Common myeloid progenitor, CD34-positive (primary cell): Measurements from ENCODE around the gene APOD.
"Not testable (repeated sequence)": the region's sequence is repeated elsewhere in the genome, so short reads cannot be mapped to it uniquely, and the experiment has no call there.

Source experiments
- CTCF ChIA-PET: fragments of 350-600 bp; sonication (Branson Sonifier 250); formaldehyde crosslinking; loops from one replicate; lab custom pipeline; 2021; ENCODE audit warnings: antibody characterized with exemption; lab: Charles Lee
- POLR2A ChIA-PET: fragments of 350-600 bp; sonication (Branson Sonifier 250); formaldehyde crosslinking; loops from one replicate; lab custom pipeline; 2021; ENCODE audit warnings: antibody characterized with exemption; lab: Charles Lee
- DNase-seq, 3 donors: peaks; one replicate each; pipeline versions ENCODE4 v3.0.0 to v3.0.0-alpha.2; 2013
- H3K27ac ChIP-seq, 2 experiments: 1 replicate in 1 of 2; 2 replicates in 1 of 2; pipeline ENCODE4 v1.7.0; 2013; ENCODE audit warnings: inconsistent platforms in 2 of 2, low read length in 2 of 2, mild to moderate bottlenecking in 2 of 2, low read depth in 1 of 2, moderate library complexity in 1 of 2; ENCODE audit not compliant: severe bottlenecking in 2 of 2, insufficient read depth in 1 of 2, poor library complexity in 1 of 2
- H3K27me3 ChIP-seq, 5 experiments: replicated peaks in 2 of 5; 1 replicate in 3 of 5; 2 replicates in 2 of 5; pipeline versions ENCODE4 v1.6.1 to v1.7.0; 2013; ENCODE audit warnings: low read length in 4 of 5, mild to moderate bottlenecking in 2 of 5, moderate library complexity in 2 of 5, inconsistent platforms in 1 of 5; ENCODE audit not compliant: insufficient read depth in 5 of 5, control insufficient read depth in 4 of 5
- H3K36me3 ChIP-seq, 4 experiments: 1 replicate in 2 of 4; 2 replicates in 2 of 4; pipeline versions ENCODE4 v1.6.1 to v1.7.0; 2013; ENCODE audit warnings: low read length in 3 of 4, control low read depth in 1 of 4, mild to moderate bottlenecking in 1 of 4; ENCODE audit not compliant: control insufficient read depth in 4 of 4, insufficient read depth in 4 of 4
- H3K4me1 ChIP-seq, 4 experiments: 1 replicate in 3 of 4; 2 replicates in 1 of 4; pipeline versions ENCODE4 v1.6.1 to v1.7.1; 2013; ENCODE audit warnings: low read length in 3 of 4, mild to moderate bottlenecking in 3 of 4, control low read depth in 1 of 4, inconsistent platforms in 1 of 4, moderate library complexity in 1 of 4; ENCODE audit not compliant: control insufficient read depth in 4 of 4, insufficient read depth in 4 of 4; ENCODE audit errors: control extremely low read depth in 1 of 4
- H3K4me3 ChIP-seq, 7 experiments: 1 replicate in 4 of 7; 2 replicates in 3 of 7; pipeline versions ENCODE4 v1.5.1 to v1.7.0; 2013; ENCODE audit warnings: mild to moderate bottlenecking in 7 of 7, low read length in 6 of 7, moderate library complexity in 6 of 7, inconsistent platforms in 2 of 7, low read depth in 2 of 7, control low read depth in 1 of 7; ENCODE audit not compliant: insufficient read depth in 4 of 7, control insufficient read depth in 1 of 7; ENCODE audit errors: extremely low read depth in 1 of 7
- H3K9me3 ChIP-seq, 5 experiments: 1 replicate in 4 of 5; 2 replicates in 1 of 5; pipeline versions ENCODE4 v1.6.1 to v1.7.1; 2013; ENCODE audit warnings: low read length in 4 of 5, mild to moderate bottlenecking in 2 of 5, inconsistent platforms in 1 of 5, low read depth in 1 of 5, moderate library complexity in 1 of 5; ENCODE audit not compliant: control insufficient read depth in 4 of 5, insufficient read depth in 2 of 5; ENCODE audit errors: control extremely low read depth in 1 of 5
- WGBS: methylation state at CpG from one replicate; pipeline ENCODE4 v1.1.5; 2013; ENCODE audit not compliant: insufficient coverage; 5-methylcytosine and 5-hydroxymethylcytosine counted together

The APOD gene

GRCh38 chr3:195595785-195596531 is 12.2 kb upstream of the APOD start:
- no peaks in the 10 kb centered on the region for H3K36me3 ChIP-seq

GRCh38 chr3:195591852-195592251 is 8.1 kb upstream of the APOD start:
- no peak overlapping the region for H3K27ac ChIP-seq
- CTCF ChIA-PET = no interaction called here
- H3K27me3 ChIP-seq = no peaks in the 10 kb centered on the region
- POLR2A ChIA-PET = no interaction called here
- peaks cover 0 to 12% (median 6%) of the 10 kb centered on the region in 5 experiments for H3K9me3 ChIP-seq
- no peak overlapping the region for H3K4me3 ChIP-seq
- 80% methylated on average over 1 of the region's 2 CpGs for WGBS
- no peaks in the 10 kb centered on the region for H3K4me1 ChIP-seq
- DNase-seq = no peak
- no peaks in the 10 kb centered on the region for H3K36me3 ChIP-seq

More at GRCh38 chr3:195595785-195596531, 12.2 kb upstream of the APOD start:
- H3K4me3 ChIP-seq = no peak overlapping the region
- no peaks in the 10 kb centered on the region for H3K4me1 ChIP-seq
- 93% methylated on average over 6 of the region's 8 CpGs for WGBS
- H3K27me3 ChIP-seq = no peaks in the 10 kb centered on the region
- H3K9me3 ChIP-seq = peaks cover 0 to 7% (median 2%) of the 10 kb centered on the region in 5 experiments
- CTCF ChIA-PET = interaction anchor here (1.0 kb wide), 1 partner anchor 254 kb away, joined by 4 read pairs; no protein-coding TSS in a partner anchor
- no peak for DNase-seq
- no peak overlapping the region for H3K27ac ChIP-seq
- POLR2A ChIA-PET = no interaction called here

DNA sequence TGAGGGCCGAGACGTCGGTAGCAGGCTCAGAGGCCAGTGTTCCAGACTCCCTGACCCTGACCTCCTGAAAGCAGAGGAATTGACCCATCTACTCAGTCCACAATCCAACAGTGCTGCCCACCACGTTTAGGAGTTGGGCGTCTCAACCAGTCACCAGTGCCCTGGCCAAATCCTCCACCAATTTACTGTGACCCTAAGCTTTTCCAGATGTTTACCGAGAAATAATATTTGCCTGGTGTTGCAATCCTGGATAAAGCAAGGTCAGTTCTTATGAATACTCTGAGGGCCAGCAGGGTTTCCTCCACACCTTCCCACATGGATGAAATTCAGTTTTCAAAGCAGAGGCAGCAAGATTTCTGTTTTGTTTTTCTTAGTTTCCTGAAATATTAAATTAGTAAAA is 7.5 kb upstream of the APOD start:
- H3K4me1 ChIP-seq = no peaks in the 10 kb centered on the region
- H3K27me3 ChIP-seq = no peaks in the 10 kb centered on the region
- H3K27ac ChIP-seq = no peak overlapping the region
- DNase-seq = no peak
- H3K9me3 ChIP-seq = peaks cover 0 to 12% (median 6%) of the 10 kb centered on the region in 5 experiments
- H3K36me3 ChIP-seq = no peaks in the 10 kb centered on the region
- POLR2A ChIA-PET = no interaction called here
- no peak overlapping the region for H3K4me3 ChIP-seq
- CTCF ChIA-PET = no interaction called here
- WGBS = 90% methylated on average over 6 of the region's 6 CpGs

DNA sequence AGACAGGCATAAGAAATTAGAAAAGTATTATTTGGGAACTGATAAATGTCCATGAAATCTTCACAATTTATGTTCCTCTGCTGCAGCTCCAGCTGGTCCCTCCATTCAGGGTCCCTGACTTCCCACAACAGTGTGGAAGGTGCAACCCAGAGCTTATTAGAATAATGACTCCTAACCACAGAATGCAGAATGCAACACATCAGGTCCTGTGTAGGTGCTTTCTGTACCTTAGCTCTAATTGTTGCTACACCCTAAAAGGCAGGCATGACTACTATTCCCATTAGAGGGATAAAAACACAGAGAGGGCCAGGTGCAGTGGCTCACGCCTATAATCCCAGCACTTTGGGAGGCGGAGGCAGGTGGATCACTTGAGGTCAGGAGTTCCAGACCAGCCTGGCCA is 6.6 kb upstream of the APOD start:
- POLR2A ChIA-PET, H3K4me1 ChIP-seq, H3K27me3 ChIP-seq, DNase-seq, CTCF ChIA-PET, H3K4me3 ChIP-seq, H3K36me3 ChIP-seq, H3K27ac ChIP-seq: not testable (repeated sequence)
- H3K9me3 ChIP-seq = peaks cover 0 to 12% (median 6%) of the 10 kb centered on the region in 5 experiments
- WGBS = 100% methylated on average over 2 of the region's 2 CpGs

DNA sequence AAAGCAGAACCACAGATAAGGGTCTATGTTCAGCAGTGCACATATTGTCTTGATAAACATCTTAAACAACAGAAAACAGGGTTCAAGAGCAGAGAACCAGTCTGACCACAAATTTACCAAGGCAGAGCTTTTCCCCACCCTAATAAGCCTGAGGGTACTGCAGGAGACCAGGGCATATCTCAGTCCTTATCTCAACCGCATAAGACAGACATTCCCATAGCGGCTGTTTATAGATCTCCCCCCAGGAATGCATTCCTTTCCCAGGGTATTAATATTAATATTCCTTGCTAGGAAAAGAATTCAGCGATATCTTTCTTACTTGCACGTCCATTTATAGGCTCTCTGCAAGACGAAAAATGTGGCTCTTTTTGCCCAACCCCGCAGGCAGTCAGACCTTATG is 6.1 kb upstream of the APOD start:
- CTCF ChIA-PET = not testable (repeated sequence)

GRCh38 chr3:195587824-195588223 is 4.1 kb upstream of the APOD start:
- no peaks in the 10 kb centered on the region for H3K4me1 ChIP-seq
- no peak overlapping the region for H3K4me3 ChIP-seq
- H3K36me3 ChIP-seq = no peaks in the 10 kb centered on the region
- H3K27me3 ChIP-seq = no peaks in the 10 kb centered on the region
- DNase-seq = no peak
- no peak overlapping the region for H3K27ac ChIP-seq
- ChIA-PET POLR2A (no interaction called here), CTCF (no interaction called here)
- 96% methylated on average over 3 of the region's 5 CpGs for WGBS
- H3K9me3 ChIP-seq = peaks cover 0 to 12% (median 6%) of the 10 kb centered on the region in 5 experiments

More for the DNA sequence above, 6.1 kb upstream of the APOD start:
- H3K27me3 ChIP-seq, DNase-seq, POLR2A ChIA-PET, H3K4me1 ChIP-seq, H3K36me3 ChIP-seq, H3K27ac ChIP-seq, H3K4me3 ChIP-seq: not testable (repeated sequence)
- H3K9me3 ChIP-seq = peaks cover 0 to 12% (median 6%) of the 10 kb centered on the region in 5 experiments
- WGBS = 98% methylated on average over 4 of the region's 6 CpGs

- POLR2A ChIA-PET = no interaction called here
- H3K27me3 ChIP-seq = no peaks in the 10 kb centered on the region
- H3K36me3 ChIP-seq = no peaks in the 10 kb centered on the region
- no peak overlapping the region for H3K4me3 ChIP-seq
- WGBS = no CpG with 5 or more reads among the region's 4 CpGs
- H3K27ac ChIP-seq = no peak overlapping the region
- CTCF ChIA-PET = no interaction called here
- H3K4me1 ChIP-seq = no peaks in the 10 kb centered on the region
- no peak for DNase-seq
- H3K9me3 ChIP-seq = peaks cover 0 to 12% (median 6%) of the 10 kb centered on the region in 5 experiments
These were observed 3.7 kb upstream of the APOD start for GRCh38 chr3:195587406-195587805.
